HG03469 (cell line): ENCODE results near the gene NKAIN2.

Source experiments
- ATAC-seq: cut with Tn5 transposase; IDR thresholded peaks from one replicate; pipeline ENCODE4 v1.9.1; 2021; ENCODE audit warnings: mild to moderate bottlenecking, moderate library complexity, moderate number of reproducible peaks; ENCODE audit not compliant: unreplicated experiment

Gene NKAIN2

DNA sequence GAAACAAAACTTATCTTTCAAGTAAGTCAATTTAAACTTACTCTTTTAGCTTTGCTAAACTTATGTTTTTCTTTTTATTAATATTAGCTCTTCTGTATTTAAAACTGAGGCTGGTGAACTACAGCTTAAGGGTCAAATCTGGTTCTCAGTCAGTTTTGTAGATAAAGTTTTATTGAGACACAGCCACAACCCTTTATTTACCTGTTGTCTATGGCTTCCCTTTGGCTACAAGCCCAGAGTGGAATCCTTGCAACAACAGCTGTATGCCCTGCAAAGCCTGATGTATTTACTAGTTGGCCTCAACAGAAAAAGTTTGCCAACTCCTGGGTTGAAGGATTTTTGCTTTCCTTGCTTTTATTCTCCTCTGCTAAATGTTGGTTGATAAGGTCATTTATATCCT is 667.1 kb downstream of the NKAIN2 start:
- ATAC-seq = no peak

DNA sequence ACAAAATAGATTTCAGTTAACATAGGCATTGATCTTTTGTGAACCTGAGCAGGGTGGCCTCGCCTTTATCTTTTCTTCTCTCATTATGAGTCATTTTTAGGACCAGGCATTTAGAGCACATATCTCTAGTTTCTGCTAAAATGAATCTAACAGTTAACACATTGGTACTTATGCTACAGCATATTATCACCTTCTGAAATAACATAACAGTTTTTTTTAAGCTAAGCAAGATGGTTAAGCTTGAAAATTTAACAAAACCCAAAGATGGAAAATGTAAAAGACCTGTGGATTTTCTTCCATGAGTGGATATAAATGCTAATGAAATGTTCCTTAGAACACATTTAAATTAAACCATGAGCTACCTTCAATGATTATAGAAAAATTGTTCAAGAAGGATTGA is 671.5 kb downstream of the NKAIN2 start:
- no peak for ATAC-seq

DNA sequence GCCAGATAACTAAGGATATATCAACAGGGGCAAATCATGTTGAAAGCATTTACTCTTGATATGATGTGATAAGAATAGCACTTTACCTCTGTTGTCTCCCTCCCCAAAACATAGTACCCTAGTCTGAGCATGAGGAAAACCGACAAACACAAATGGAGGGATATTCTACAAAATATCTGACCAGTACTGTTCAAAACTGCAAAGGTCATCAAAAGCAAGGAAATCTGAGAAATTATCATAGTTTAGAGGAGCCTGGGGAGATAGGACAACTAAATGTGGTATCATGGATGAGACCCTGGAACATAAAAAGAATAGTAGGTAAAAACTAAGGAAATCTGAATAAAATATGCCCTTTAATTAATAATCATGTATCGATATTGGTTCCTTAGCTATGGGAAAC is 675.2 kb downstream of the NKAIN2 start:
- no peak for ATAC-seq

DNA sequence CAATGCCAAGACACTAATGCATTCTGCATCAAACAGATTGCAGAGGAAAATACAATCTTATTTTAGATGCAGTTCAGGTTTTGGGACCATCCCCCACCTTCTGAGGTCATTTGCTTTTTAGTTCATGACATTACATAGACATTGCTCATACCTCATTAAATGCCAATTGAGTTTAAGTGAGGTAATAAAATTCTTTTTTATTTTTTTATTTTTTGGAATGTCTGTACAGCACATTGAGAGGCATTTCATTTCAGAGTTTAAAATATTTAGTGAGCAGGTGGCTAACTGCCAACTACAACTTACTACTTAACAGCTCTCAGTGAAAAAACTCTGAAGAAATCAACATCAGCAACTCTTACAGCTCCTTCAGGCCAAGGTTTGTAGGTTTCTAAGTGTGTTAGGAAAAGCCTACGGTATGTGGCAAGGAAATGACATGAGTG is 676.3 kb downstream of the NKAIN2 start:
- no peak for ATAC-seq

DNA sequence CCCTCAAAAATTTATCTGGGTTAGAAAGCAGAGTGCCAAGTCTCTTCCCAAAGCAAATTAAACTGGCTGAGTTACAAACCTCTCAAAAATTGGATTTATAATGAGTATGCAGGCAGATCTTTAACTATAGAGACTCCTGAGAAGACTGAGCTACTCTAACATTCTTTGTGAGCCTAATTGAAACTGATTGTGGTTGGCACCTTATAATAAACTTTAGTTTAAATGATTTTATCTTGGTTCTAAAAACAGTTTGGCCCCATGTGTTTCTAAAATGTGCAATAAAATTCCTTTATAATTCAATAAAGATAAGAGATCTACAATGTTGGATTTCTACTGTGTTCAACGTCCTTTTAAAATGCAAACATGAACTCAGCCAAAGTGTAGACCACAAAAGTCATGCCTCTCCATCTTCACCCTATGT is 678.4 kb downstream of the NKAIN2 start:
- no peak for ATAC-seq

DNA sequence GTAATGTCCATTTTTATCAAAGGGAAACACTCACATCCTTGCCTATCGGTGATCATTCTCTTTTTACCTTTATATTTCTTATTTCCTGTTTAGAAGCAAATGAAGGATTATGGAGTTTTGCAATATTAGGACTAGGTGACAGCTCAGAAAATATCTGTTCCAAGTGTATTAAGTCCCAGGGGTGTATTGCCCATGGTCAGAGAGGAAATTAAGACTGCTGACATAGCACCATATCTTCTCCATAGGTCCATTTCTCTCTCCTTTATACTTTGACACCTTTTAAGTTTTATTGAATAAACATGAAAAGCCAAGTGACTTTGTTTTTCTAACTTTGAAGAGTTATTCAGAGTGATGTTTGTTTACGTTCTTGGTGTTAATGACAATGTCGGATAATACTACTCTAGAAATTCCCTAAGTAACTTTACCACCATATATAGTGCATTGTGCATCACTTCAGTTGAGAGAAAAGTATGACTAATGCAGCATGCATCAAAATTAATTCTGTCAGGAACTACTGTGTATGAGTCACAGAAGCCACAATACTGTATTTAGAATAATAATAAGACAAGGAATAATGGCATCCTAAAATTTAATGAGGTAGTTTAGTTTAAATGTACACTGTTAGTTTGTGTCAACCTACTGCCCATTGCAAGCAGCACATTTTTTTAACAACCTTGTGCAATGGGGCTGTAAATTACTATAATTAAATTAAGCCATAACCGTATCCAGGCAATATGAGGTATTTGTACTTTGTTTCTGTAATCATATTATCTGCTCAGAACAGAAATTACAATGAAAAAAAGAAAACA is 684.2 kb downstream of the NKAIN2 start:
- ATAC-seq = no peak

DNA sequence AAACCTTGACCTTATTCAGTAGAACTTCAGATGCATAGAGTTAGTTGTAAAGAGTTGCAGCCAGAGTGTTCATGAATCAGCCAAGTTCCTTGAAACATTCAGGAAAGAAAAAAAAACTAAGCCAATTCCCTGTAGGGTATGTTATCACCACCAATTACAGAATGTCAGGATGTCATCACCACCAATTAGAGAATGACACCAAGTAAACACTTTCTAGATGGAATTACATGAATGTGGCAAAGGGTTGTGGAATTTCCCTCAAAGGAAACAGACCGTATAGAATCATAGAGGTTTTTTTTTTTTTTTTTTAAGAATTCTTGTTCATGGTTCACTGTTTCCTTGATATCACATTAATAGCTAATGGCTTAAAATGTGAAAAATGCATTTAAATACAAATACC is 686.5 kb downstream of the NKAIN2 start:
- ATAC-seq = no peak

DNA sequence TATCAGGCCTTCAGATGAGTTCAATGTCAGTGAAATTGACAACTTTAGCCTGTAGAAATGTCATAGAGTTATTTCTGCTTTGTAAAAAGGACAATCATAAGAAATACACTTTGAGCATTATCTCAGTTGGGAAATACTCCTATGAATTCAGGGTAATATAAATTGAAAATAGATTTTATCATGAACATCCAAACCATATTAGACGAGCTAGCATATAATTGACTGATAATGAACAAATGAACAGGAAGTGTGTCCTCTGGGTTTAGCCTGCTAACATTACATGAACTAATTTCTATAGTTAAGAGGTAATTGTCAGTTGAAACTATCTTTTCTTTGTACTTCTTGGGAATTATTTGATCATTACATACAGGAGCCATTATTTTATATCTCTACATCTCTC is 689.6 kb downstream of the NKAIN2 start:
- no peak for ATAC-seq

DNA sequence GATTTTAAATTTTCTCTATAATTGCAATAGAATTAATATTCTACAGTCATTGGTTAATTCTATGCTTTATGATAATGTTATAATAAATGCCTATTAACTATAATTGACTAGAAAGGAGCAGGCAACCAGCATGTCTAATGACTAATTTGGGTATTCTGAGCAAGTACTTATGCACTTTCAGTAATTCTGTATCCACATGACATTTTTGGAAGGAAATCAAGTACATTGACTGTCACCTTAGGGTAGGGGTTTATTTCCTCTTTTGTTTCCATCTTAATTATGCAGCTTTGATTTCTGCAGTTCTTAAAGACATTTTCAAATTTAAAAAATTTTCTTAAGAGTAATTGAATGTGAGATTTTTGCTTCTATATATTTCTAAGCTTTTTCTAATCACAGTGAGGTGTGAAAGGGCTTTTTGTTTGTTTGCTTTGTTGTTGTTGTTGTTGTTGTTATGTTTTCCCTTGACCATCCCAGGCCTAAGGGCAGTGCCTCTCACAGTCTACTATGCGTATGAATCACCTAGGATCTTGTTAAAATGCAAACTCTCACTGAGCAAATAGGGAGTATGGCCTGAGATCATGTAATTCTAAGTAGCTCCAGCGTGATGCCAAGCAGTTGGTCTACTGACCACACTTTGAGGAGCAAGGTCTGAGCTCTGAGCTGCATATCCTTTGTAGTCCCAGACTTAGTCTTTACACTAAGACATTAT is 691.4 kb downstream of the NKAIN2 start:
- no peak for ATAC-seq

DNA sequence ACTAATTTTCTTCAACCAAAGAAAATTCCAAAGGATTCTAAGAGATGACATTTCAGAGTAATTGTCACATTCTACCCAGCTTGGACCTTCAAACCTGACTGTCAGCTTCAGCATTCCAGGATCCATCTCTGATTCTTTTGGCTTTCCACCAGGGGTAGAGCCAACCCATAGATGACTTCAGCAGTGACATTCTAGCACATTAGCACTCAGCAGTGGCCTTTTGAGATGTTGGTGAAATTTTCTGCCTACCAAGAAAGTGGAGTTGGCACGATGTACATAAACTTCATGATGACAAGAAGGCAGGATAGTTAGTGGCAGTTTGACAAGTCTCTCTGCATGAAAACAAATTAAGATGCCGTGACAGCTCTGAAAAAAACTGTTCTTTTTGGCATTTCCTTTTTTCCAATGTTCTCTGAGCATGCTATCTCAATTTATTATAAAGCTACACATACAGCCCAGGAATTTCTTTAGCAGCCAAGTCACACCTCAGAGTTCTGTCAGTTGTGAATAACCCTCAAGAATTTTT is 692.1 kb downstream of the NKAIN2 start:
- ATAC-seq = no peak

DNA sequence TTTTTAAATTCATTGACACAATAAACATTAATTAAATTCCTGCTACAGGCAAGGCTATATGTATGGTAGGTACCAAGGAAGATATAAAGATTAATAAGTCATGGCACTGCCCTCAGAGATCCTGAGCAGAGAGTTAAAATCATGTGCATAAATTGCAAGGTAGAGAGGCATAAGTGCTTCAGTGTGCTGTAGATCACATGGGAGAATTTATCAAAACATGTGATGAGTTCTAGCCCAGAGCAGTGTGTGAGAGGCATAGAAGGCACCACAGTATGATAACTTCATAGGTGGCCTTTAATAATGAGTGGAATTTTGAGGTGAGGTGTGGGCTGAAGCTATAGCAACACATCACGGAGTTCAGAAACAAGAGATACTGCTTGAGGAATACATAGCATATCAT is 692.7 kb downstream of the NKAIN2 start:
- ATAC-seq = no peak

DNA sequence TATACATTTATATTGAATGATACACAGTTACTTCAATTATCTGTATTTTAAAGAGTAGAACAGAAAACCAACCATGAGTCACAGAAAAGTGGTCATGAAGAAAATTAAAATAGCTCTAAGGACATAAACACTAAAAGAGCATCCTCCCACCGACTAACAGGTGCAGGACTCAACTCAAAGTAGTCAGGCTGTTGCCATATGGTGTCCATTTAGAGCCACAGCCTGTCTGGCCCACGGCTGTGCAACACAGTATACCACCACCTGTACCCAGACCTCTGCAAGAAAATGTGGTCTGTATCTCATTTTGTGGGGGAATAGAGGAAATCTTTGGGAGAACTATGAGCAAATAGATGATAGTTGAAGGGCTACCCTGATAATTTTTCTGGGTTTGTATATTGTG is 708.8 kb downstream of the NKAIN2 start:
- no peak for ATAC-seq

DNA sequence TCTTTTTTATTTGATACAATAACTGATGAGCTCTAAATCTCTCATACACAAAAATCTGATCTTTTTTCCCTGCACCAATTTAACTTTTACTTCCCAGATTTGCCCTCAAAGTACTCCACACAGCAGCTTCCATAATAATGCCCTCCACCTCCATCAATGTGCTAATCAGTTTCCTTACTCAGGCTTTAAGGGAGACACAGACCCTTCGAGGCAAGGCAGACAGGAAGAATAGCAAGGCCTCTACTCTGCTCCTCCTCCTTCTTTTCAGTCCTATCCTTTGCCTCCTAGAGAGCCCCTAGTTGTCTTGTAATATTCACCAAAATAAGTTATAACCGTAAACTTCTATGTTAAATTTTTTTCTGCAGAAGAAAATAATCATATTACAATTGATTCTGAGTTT is 713.7 kb downstream of the NKAIN2 start:
- no peak for ATAC-seq

DNA sequence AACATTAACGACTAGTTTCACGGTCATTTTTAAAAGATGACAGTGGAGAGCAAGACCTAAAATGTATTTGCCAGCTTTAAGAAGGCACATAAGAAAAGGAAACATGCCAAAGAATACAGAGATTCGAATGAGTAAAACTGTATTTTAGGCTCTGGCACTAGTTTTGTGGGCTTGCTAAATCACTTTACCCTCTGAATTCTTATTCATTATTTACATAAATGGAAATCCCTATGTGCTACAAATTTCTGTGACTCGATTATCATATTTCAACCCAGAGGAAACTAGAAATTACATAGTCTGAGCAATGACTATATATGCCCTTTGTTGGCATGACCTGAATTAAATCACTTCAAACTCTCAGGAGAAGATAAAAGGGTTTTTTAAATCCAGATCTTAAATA is 716.8 kb downstream of the NKAIN2 start:
- no peak for ATAC-seq

DNA sequence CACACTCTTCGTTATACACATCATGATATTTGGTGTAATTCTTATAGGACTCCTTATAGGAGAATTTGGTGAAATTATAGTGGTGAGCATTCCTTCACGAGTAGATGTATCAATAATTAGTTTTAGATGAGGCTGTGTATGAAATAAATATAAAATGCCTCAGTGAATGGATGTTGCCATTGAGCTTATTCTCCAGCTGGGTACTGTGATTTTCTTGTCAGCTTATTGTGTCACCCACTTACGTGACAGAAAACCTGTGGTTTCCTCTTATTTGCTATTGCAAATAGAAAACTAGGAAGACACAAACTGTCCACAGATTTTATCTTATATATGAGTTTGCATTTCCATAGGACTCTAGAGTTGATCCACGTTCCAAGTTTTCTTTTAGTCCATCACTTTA is 718.7 kb downstream of the NKAIN2 start:
- no peak for ATAC-seq

DNA sequence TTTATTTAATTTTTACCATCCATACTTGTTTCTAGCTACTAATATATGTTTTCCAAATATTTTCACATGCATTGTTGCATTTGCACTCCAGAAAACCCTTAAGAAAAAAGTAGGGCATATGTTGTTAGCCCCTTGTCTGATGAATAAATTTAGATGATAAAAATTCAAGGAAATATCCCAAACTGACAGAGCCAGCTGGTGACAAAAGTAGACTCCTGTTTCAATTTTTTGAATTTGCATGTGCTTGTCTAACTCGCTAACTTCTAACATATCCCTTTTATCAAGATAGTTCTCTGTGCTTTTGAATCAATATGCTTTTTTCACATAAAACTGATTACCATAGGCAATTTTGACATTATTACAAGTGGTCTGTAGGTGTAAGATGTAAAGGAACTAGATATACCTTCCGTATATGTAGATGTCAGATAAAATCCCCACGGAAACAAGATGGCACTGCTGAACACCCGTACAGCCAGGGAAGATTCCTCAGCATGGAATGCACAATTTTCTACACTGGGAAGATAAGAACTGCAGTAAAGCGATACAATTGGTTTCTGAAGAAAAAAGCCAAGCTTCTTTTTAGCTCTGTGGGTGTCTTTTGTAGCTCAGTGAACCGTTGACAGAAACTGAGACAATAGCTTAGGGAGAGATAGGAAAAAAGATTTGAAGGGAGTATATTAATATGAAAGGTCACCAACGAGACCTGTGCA is 721.0 kb downstream of the NKAIN2 start:
- no peak for ATAC-seq

DNA sequence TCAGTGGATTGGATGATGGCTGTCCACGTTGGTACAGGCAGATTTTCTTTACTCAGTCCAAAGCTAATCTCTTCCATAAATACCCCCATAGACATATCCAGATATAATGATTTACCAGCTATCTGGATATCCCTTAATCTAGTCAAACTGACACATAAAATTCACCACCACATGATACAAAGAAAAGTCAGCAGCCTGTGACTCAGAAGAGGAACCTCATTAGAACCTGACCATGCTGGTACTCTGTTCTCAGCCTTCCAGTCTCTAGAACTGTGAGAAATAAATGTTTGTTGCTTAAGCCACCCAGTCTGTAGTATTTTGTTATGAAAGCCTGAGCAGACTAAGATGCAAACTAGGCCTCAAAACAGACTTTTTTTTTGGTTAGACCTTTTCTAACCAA is 727.3 kb downstream of the NKAIN2 start:
- ATAC-seq = no peak

DNA sequence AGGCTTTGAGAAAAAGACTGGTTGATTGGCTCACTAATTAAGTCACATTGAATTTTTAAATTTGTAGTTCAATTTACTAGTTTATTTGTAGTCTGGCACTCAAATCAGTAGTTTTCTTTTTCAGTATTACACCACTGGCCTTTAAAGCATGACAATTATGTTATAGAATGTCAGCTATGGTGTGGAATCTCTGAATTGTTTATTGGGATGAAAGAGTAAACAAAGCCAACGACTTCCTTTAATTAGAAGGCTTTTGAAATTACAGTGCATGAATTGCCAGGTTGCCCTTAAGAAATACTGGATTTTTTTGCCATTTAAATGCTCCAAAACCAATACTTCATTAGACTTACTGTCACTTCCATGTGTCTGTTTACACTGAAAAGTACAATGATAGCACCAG is 731.6 kb downstream of the NKAIN2 start:
- ATAC-seq = no peak

DNA sequence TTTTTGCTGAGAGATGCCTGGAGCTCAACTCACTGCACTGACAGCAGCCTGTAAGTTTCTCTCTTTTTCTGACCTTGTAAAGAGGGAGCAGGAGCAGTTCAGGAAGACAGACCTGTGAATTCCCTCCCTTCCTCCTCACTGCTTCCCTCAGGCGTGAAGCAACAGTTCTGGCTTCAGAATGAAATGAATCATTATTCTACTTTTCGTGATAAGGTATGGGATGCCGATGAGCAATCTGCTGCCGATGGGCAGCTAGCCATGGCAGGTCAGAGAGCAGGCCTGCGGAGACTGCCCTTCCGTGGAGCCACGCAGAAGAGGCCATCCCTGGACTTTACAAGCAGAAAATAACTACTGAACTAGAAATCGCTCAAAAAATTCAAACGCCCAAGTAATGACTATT is 732.1 kb downstream of the NKAIN2 start:
- ATAC-seq = no peak

DNA sequence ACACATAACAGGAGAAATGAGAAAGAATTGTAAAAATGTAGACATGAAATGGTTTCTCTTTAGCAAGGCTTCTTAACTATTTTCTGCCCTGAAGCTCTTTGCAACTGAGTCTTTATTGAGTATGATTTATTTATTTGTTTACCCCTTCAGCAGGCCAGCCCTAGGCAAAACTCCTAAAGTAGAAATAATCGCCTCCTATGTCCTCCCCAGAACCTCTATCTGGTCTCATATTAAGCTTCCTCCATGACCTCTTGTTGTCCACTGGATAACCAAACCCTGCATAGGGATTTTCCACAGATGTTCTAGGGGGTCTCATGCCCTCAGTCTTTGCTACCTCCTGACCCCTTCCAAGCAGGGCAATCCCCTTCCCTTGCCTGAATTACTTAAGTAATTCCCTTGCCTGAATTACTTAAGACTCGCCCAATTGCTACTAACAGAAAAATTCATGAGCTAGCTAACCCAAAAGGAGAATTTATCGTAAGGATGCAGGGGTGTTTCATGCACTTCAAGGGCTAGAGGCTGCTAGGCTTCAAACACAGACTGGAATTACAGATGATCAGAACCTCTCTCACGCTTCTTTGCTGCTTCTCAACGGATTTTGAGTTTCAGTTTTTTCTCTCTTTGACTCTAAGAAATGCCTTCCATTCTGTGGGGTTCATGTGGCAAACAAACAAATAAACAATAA is 732.6 kb downstream of the NKAIN2 start:
- no peak for ATAC-seq

DNA sequence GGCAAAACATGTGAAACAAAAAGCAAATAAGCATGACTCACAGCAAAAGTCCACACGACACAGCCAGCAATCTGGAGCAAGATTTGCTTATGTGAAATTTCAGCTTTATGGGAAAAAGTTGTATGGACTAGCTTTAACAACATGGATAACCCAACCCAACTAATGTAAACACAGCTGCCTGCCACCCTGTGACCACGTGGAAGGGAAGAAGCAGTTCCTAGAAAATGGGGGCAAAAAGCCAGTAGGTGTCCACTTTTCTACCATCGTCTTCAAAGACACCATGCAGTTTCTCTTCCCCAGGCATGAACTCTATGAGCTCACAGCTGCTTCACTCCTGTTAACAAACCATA is 733.2 kb downstream of the NKAIN2 start:
- no peak for ATAC-seq
